Liver (tissue), 9 donors: ENCODE measurements around the gene COX19. TPM values are rescaled to one million over a fixed set of nuclear protein-coding genes. Genes with fewer than 3 reads are reported as not detected.

Experiments used
- DNase-seq: peaks from one replicate; pipeline ENCODE4 v3.0.0-alpha.2; 2017; ENCODE audit warnings: low spot score
- H3K27ac ChIP-seq, 2 donors: one replicate each; pipeline ENCODE4 v1.7.0; 2013; ENCODE audit warnings: inconsistent platforms in 2 of 2, low read length in 2 of 2, control low read depth in 1 of 2, low read depth in 1 of 2, mild to moderate bottlenecking in 1 of 2
- H3K27me3 ChIP-seq, 4 donors: one replicate each; pipeline versions ENCODE4 v1.6.1 to v1.7.0; 2013; ENCODE audit warnings: low read length in 3 of 4, inconsistent platforms in 1 of 4, mild to moderate bottlenecking in 1 of 4, moderate library complexity in 1 of 4; ENCODE audit not compliant: control insufficient read depth in 4 of 4, insufficient read depth in 4 of 4
- H3K36me3 ChIP-seq, 4 donors: one replicate each; pipeline versions ENCODE4 v1.6.1 to v1.7.0; 2013; ENCODE audit warnings: low read length in 3 of 4, mild to moderate bottlenecking in 3 of 4, low read depth in 1 of 4, moderate library complexity in 1 of 4; ENCODE audit not compliant: control insufficient read depth in 4 of 4, insufficient read depth in 3 of 4
- H3K4me1 ChIP-seq, 4 donors: one replicate each; pipeline versions ENCODE4 v1.6.1 to v1.7.0; 2013; ENCODE audit warnings: low read length in 3 of 4, mild to moderate bottlenecking in 3 of 4, moderate library complexity in 1 of 4; ENCODE audit not compliant: control insufficient read depth in 4 of 4, insufficient read depth in 4 of 4
- H3K4me3 ChIP-seq, 3 donors: one replicate each; pipeline versions ENCODE4 v1.6.1 to v1.7.0; 2013; ENCODE audit warnings: low read length in 3 of 3, control low read depth in 1 of 3, low read depth in 1 of 3, mild to moderate bottlenecking in 1 of 3
- H3K9ac ChIP-seq, 2 donors: one replicate each; pipeline ENCODE4 v1.7.0; 2013; ENCODE audit warnings: low read length in 2 of 2, mild to moderate bottlenecking in 2 of 2, moderate library complexity in 2 of 2, control low read depth in 1 of 2, low read depth in 1 of 2
- H3K9me3 ChIP-seq, 4 donors: one replicate each; pipeline versions ENCODE4 v1.6.1 to v1.7.0; 2013; ENCODE audit warnings: low read length in 3 of 4; ENCODE audit not compliant: control insufficient read depth in 4 of 4
- CTCF ChIP-seq: fragments of 150-350 bp; IDR thresholded peaks from 2 replicates; pipeline ENCODE4 v1.5.1; 2017; ENCODE audit warnings: improper control_type of control experiment, low read depth, low read length; ENCODE audit not compliant: missing input control
- EGR1 ChIP-seq, 2 donors: IDR thresholded peaks; 2 replicates each; pipeline ENCODE4 v1.6.1; 2016 to 2018; ENCODE audit warnings: antibody characterized with exemption in 2 of 2, low read depth in 2 of 2
- FOXA1 ChIP-seq: IDR thresholded peaks from 2 replicates; pipeline ENCODE4 v1.6.1; 2016; ENCODE audit warnings: antibody characterized with exemption
- FOXA2 ChIP-seq: IDR thresholded peaks from 2 replicates; pipeline ENCODE4 v1.6.1; 2016; ENCODE audit warnings: antibody characterized with exemption
- GABPA ChIP-seq, 2 donors: IDR thresholded peaks in 1 of 2; conservative IDR thresholded peaks in 1 of 2; 2 replicates each; pipeline ENCODE4 v1.6.1; 2016; ENCODE audit warnings: antibody characterized with exemption in 2 of 2, mild to moderate bottlenecking in 1 of 2, moderate library complexity in 1 of 2
- HNF4A ChIP-seq, 2 donors: conservative IDR thresholded peaks; 2 replicates each; pipeline ENCODE4 v1.6.1; 2016; ENCODE audit warnings: antibody characterized with exemption in 2 of 2, mild to moderate bottlenecking in 2 of 2
- JUND ChIP-seq, 2 donors: IDR thresholded peaks; 2 replicates each; pipeline ENCODE4 v1.6.1; 2016; ENCODE audit warnings: antibody characterized with exemption in 2 of 2
- MAX ChIP-seq: IDR thresholded peaks from 2 replicates; pipeline ENCODE4 v1.6.1; 2016; ENCODE audit warnings: antibody characterized with exemption
- NR2F2 ChIP-seq: IDR thresholded peaks from 2 replicates; pipeline ENCODE4 v1.6.1; 2016; ENCODE audit warnings: antibody characterized with exemption
- RAD21 ChIP-seq, 2 donors: IDR thresholded peaks; 2 replicates each; pipeline ENCODE4 v1.6.1; 2016; ENCODE audit warnings: antibody characterized with exemption in 2 of 2, mild to moderate bottlenecking in 2 of 2
- REST ChIP-seq: IDR thresholded peaks from 2 replicates; pipeline ENCODE4 v1.6.1; 2016; ENCODE audit warnings: antibody characterized with exemption, mild to moderate bottlenecking
- RXRA ChIP-seq, 2 donors: IDR thresholded peaks; 2 replicates each; pipeline ENCODE4 v1.6.1; 2017 to 2018; ENCODE audit warnings: antibody characterized with exemption in 2 of 2, mild to moderate bottlenecking in 1 of 2
- SP1 ChIP-seq: IDR thresholded peaks from 2 replicates; pipeline ENCODE4 v1.6.1; 2018; ENCODE audit warnings: antibody characterized with exemption, mild to moderate bottlenecking
- TAF1 ChIP-seq: conservative IDR thresholded peaks from 2 replicates; pipeline ENCODE4 v1.6.1; 2016; ENCODE audit warnings: antibody characterized with exemption, mild to moderate bottlenecking
- YY1 ChIP-seq: IDR thresholded peaks from 2 replicates; pipeline ENCODE4 v1.6.1; 2016; ENCODE audit warnings: antibody characterized with exemption, mild to moderate bottlenecking
- ZBTB33 ChIP-seq: IDR thresholded peaks from 2 replicates; pipeline ENCODE4 v1.6.1; 2016; ENCODE audit warnings: antibody characterized with exemption
- WGBS: extraction: QIAGEN DNeasy Blood & Tissue Kit; methylation state at CpG from one replicate; pipeline ENCODE4 v1.1.7; 2013; 5-methylcytosine and 5-hydroxymethylcytosine counted together
- polyA plus RNA-seq, 2 donors: library from polyadenylated mRNA; stranded (reverse) in 1 of 2; unstranded in 1 of 2; fragments of 200-250 nt in 1 of 2; fragments of >200 nt in 1 of 2; fragmentation: Nextera tagmentation in 1 of 2; extraction: Ambion mirVana in 1 of 2; gene quantifications; one replicate each; pipeline versions ENCODE4 v1.2.1 to v1.2.3, GENCODE V29; 2013 to 2015
- total RNA-seq, 2 donors: library from RNA; depleted of rRNA; stranded (reverse); fragments of >200 nt; gene quantifications; one replicate each; pipeline ENCODE4 v1.2.3, GENCODE V29; 2014
- TF ChIP-seq, protein P1 (sequence below): IDR thresholded peaks from 2 replicates; pipeline ENCODE4 v1.6.1; 2016; ENCODE audit warnings: antibody characterized with exemption
- donor health status: healthy.
- donor health status: healthy.
- donor health status: healthy.
- donor health status: healthy.
- donor health status: healthy.

The COX19 gene
- total and polyA plus RNA-seq, 4 donors: 2.2 to 9.8 (median 4.8) TPM

GRCh38 chr7:981793-982510, 6.6 kb upstream of the COX19 start:
- DNase-seq: no peak
- peaks cover 0 to 11% (median 6%) of the 10 kb centered on the region in 4 donors for H3K4me1 ChIP-seq
- H3K9ac ChIP-seq: no peak overlapping the region
- no peak overlapping the region for H3K4me3 ChIP-seq
- H3K27me3 ChIP-seq: no peaks in the 10 kb centered on the region
- no peaks in the 10 kb centered on the region for H3K36me3 ChIP-seq
- no peak for TF ChIP-seq REST
- TF ChIP-seq RAD21 (IDR thresholded peaks at IDR 0.05): no peak
- no peak for TF ChIP-seq JUND (IDR thresholded peaks at IDR 0.05)
- no peak for TF ChIP-seq CTCF
- TF ChIP-seq, protein P1, sequence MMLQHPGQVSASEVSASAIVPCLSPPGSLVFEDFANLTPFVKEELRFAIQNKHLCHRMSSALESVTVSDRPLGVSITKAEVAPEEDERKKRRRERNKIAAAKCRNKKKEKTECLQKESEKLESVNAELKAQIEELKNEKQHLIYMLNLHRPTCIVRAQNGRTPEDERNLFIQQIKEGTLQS: no peak
- no peak for TF ChIP-seq EGR1 (IDR thresholded peaks at IDR 0.05; ENCODE audit: low read depth in 2 of 2)
- TF ChIP-seq ZBTB33: no peak
- TF ChIP-seq RXRA (IDR thresholded peaks at IDR 0.05): no peak
- no peak for TF ChIP-seq FOXA2
- TF ChIP-seq TAF1: no peak
- no peak for TF ChIP-seq GABPA (IDR thresholded peaks at IDR 0.05 in 1 of 2, conservative IDR thresholded peaks at IDR 0.05 in 1 of 2)
- TF ChIP-seq SP1: no peak
- no peak for TF ChIP-seq MAX
- no peak for TF ChIP-seq FOXA1
- TF ChIP-seq YY1: no peak
- no peak for TF ChIP-seq HNF4A (conservative IDR thresholded peaks at IDR 0.05)
- no peak for TF ChIP-seq NR2F2
- no peaks in the 10 kb centered on the region for H3K9me3 ChIP-seq
- WGBS: 87% methylated on average over 19 of the region's 19 CpGs
- H3K27ac ChIP-seq: no peak overlapping the region
